NCI-H2107 treated with DMSO at 0.1 percent for 48 hours (cell line): ENCODE results near the gene KCNJ6.

Experiments used
- DNase-seq: peaks from one replicate; lab custom pipeline; 2025; ENCODE audit not compliant: unreplicated experiment; lab: John Stamatoyannopoulos, UW

The KCNJ6 gene

GRCh38 chr21:37821786-37822450 lies 94.3 kb downstream of the KCNJ6 start:
- DNase-seq, result no peak

GRCh38 chr21:37821092-37821491 lies 95.2 kb downstream of the KCNJ6 start:
- DNase-seq, result no peak

GRCh38 chr21:37819372-37819771 lies 96.9 kb downstream of the KCNJ6 start:
- DNase-seq, result no peak

- no peak for DNase-seq
Observed at GRCh38 chr21:37817242-37817641, 99.0 kb downstream of the KCNJ6 start.

GRCh38 chr21:37815893-37816292 lies 100.4 kb downstream of the KCNJ6 start:
- no peak for DNase-seq

GRCh38 chr21:37811711-37812110 lies 104.5 kb downstream of the KCNJ6 start:
- no peak for DNase-seq

GRCh38 chr21:37808261-37808660 lies 108.0 kb downstream of the KCNJ6 start:
- DNase-seq, result no peak

GRCh38 chr21:37805266-37805665 lies 111.0 kb downstream of the KCNJ6 start:
- DNase-seq, result no peak

- no peak for DNase-seq
Observed at GRCh38 chr21:37804001-37804400, 112.3 kb downstream of the KCNJ6 start.

- DNase-seq, result no peak
Observed at GRCh38 chr21:37803101-37803651, 113.1 kb downstream of the KCNJ6 start.

- no peak for DNase-seq
Observed at GRCh38 chr21:37800456-37801061, 115.7 kb downstream of the KCNJ6 start.

- no peak for DNase-seq
Observed at GRCh38 chr21:37800057-37800455, 116.2 kb downstream of the KCNJ6 start.

GRCh38 chr21:37799211-37800056 lies 116.8 kb downstream of the KCNJ6 start:
- no peak for DNase-seq

- no peak for DNase-seq
Observed at GRCh38 chr21:37797403-37797802, 118.9 kb downstream of the KCNJ6 start.

GRCh38 chr21:37796011-37796410 lies 120.2 kb downstream of the KCNJ6 start:
- no peak for DNase-seq

- no peak for DNase-seq
Observed at GRCh38 chr21:37793660-37794059, 122.6 kb downstream of the KCNJ6 start.

GRCh38 chr21:37792046-37792445 lies 124.2 kb downstream of the KCNJ6 start:
- no peak for DNase-seq

- DNase-seq, result no peak
Observed at GRCh38 chr21:37790905-37791304, 125.4 kb downstream of the KCNJ6 start.

GRCh38 chr21:37788503-37788902 lies 127.8 kb downstream of the KCNJ6 start:
- no peak for DNase-seq

GRCh38 chr21:37787456-37787855 lies 128.8 kb downstream of the KCNJ6 start:
- DNase-seq, result no peak

GRCh38 chr21:37784591-37785318 lies 131.5 kb downstream of the KCNJ6 start:
- DNase-seq, result no peak
